Effector memory CD8-positive, alpha-beta T cell (primary cell): ENCODE measurements around the gene GRID1.

Source experiments
- ATAC-seq: fragments of 150-1000 bp; cut with Tn5 transposase; replicated peaks from 2 replicates; pipeline ENCODE4 v1.10.0; 2021; ENCODE audit warnings: mild to moderate bottlenecking, moderate library complexity
- DNase-seq, 3 experiments: peaks; one replicate each; pipeline ENCODE4 v3.0.0; 2021
- H3K27ac Mint-ChIP-seq, 2 donors: one replicate each; pipeline ENCODE4 v1.8.0; 2022; ENCODE audit warnings: mild to moderate bottlenecking in 2 of 2, mixed read lengths in 2 of 2, moderate library complexity in 2 of 2
- H3K27me3 Mint-ChIP-seq, 2 donors: one replicate each; pipeline ENCODE4 v1.8.0; 2022; ENCODE audit warnings: mixed read lengths in 2 of 2
- H3K36me3 Mint-ChIP-seq: one replicate; pipeline ENCODE4 v1.8.0; 2022; ENCODE audit warnings: mild to moderate bottlenecking, moderate library complexity, mixed read lengths; ENCODE audit not compliant: insufficient read depth
- H3K4me1 Mint-ChIP-seq, 2 donors: one replicate each; pipeline ENCODE4 v1.8.0; 2022; ENCODE audit warnings: low read depth in 2 of 2, mixed read lengths in 2 of 2
- H3K4me3 Mint-ChIP-seq, 2 donors: one replicate each; pipeline ENCODE4 v1.8.0; 2022; ENCODE audit warnings: mild to moderate bottlenecking in 2 of 2, mixed read lengths in 2 of 2, moderate library complexity in 2 of 2
- H3K9me3 Mint-ChIP-seq, 2 donors: one replicate each; pipeline ENCODE4 v1.8.0; 2022; ENCODE audit warnings: mixed read lengths in 2 of 2

GRID1 gene

GRCh38 chr10:85908462-85908861 is 458.1 kb downstream of the GRID1 start:
- H3K36me3 Mint-ChIP-seq: no peaks in the 10 kb centered on the region
- H3K9me3 Mint-ChIP-seq: no peaks in the 10 kb centered on the region
- no peaks in the 10 kb centered on the region for H3K4me1 Mint-ChIP-seq
- DNase-seq (no peak), ATAC-seq (no peak)
- no peak overlapping the region for H3K27ac Mint-ChIP-seq
- no peak overlapping the region for H3K4me3 Mint-ChIP-seq
- H3K27me3 Mint-ChIP-seq: peaks cover 0 to 5% of the 10 kb centered on the region in 2 donors

- no peak overlapping the region for H3K4me3 Mint-ChIP-seq
- H3K9me3 Mint-ChIP-seq: no peaks in the 10 kb centered on the region
- H3K36me3 Mint-ChIP-seq: no peaks in the 10 kb centered on the region
- no peaks in the 10 kb centered on the region for H3K27me3 Mint-ChIP-seq
- no peak overlapping the region for H3K27ac Mint-ChIP-seq
- H3K4me1 Mint-ChIP-seq: no peaks in the 10 kb centered on the region
- ATAC-seq: no peak
- no peak for DNase-seq
Measured at GRCh38 chr10:85902051-85902450, 464.5 kb downstream of the GRID1 start.

GRCh38 chr10:85901599-85901998 is 465.0 kb downstream of the GRID1 start:
- no peaks in the 10 kb centered on the region for H3K4me1 Mint-ChIP-seq
- H3K4me3 Mint-ChIP-seq: no peak overlapping the region
- H3K36me3 Mint-ChIP-seq: no peaks in the 10 kb centered on the region
- H3K27me3 Mint-ChIP-seq: no peaks in the 10 kb centered on the region
- no peak for ATAC-seq
- DNase-seq: no peak
- no peak overlapping the region for H3K27ac Mint-ChIP-seq
- no peaks in the 10 kb centered on the region for H3K9me3 Mint-ChIP-seq

- H3K36me3 Mint-ChIP-seq: no peaks in the 10 kb centered on the region
- no peak for DNase-seq
- H3K27ac Mint-ChIP-seq: no peak overlapping the region
- H3K9me3 Mint-ChIP-seq: no peaks in the 10 kb centered on the region
- ATAC-seq: no peak
- no peak overlapping the region for H3K4me3 Mint-ChIP-seq
- H3K4me1 Mint-ChIP-seq: no peaks in the 10 kb centered on the region
- no peaks in the 10 kb centered on the region for H3K27me3 Mint-ChIP-seq
Measured at GRCh38 chr10:85900487-85900886, 466.1 kb downstream of the GRID1 start.

GRCh38 chr10:85900061-85900460 is 466.5 kb downstream of the GRID1 start:
- H3K9me3 Mint-ChIP-seq: no peaks in the 10 kb centered on the region
- ATAC-seq: no peak
- H3K36me3 Mint-ChIP-seq: no peaks in the 10 kb centered on the region

GRCh38 chr10:85891472-85891871 is 475.1 kb downstream of the GRID1 start:
- no peak overlapping the region for H3K27ac Mint-ChIP-seq
- DNase-seq (no peak), ATAC-seq (no peak)
- H3K4me1 Mint-ChIP-seq: no peaks in the 10 kb centered on the region
- no peaks in the 10 kb centered on the region for H3K36me3 Mint-ChIP-seq
- H3K4me3 Mint-ChIP-seq: no peak overlapping the region
- H3K27me3 Mint-ChIP-seq: peaks cover 8 to 21% of the 10 kb centered on the region in 2 donors
- peaks cover 0 to 3% of the 10 kb centered on the region in 2 donors for H3K9me3 Mint-ChIP-seq

More at GRCh38 chr10:85900061-85900460, 466.5 kb downstream of the GRID1 start:
- Mint-ChIP-seq H3K27me3 (no peaks in the 10 kb centered on the region), H3K4me3 (no peak overlapping the region), H3K4me1 (no peaks in the 10 kb centered on the region), H3K27ac (no peak overlapping the region)
- no peak for DNase-seq

GRCh38 chr10:85888559-85888958 is 478.0 kb downstream of the GRID1 start:
- DNase-seq (no peak), ATAC-seq (no peak)
- Mint-ChIP-seq H3K4me3 (no peak overlapping the region), H3K27ac (no peak overlapping the region), H3K9me3 (peaks cover 0 to 3% of the 10 kb centered on the region in 2 donors), H3K27me3 (peaks cover 8 to 21% of the 10 kb centered on the region in 2 donors), H3K36me3 (no peaks in the 10 kb centered on the region), H3K4me1 (no peaks in the 10 kb centered on the region)

GRCh38 chr10:85888004-85888403 is 478.6 kb downstream of the GRID1 start:
- ATAC-seq (no peak), DNase-seq (no peak)
- Mint-ChIP-seq H3K9me3 (peaks cover 0 to 3% of the 10 kb centered on the region in 2 donors), H3K27me3 (peaks cover 8 to 21% of the 10 kb centered on the region in 2 donors), H3K4me1 (no peaks in the 10 kb centered on the region), H3K27ac (no peak overlapping the region), H3K4me3 (no peak overlapping the region), H3K36me3 (no peaks in the 10 kb centered on the region)

- ATAC-seq (no peak), DNase-seq (no peak)
- Mint-ChIP-seq H3K4me1 (no peaks in the 10 kb centered on the region), H3K9me3 (peaks cover 0 to under 1% of the 10 kb centered on the region in 2 donors), H3K27me3 (peaks cover 0 to 13% of the 10 kb centered on the region in 2 donors), H3K27ac (no peak overlapping the region), H3K36me3 (no peaks in the 10 kb centered on the region), H3K4me3 (no peak overlapping the region)
Measured at GRCh38 chr10:85874208-85874607, 492.4 kb downstream of the GRID1 start.

GRCh38 chr10:85873063-85873462 is 493.5 kb downstream of the GRID1 start:
- Mint-ChIP-seq H3K27ac (no peak overlapping the region), H3K27me3 (peaks cover 0 to 13% of the 10 kb centered on the region in 2 donors), H3K4me3 (no peak overlapping the region), H3K9me3 (no peaks in the 10 kb centered on the region), H3K36me3 (no peaks in the 10 kb centered on the region), H3K4me1 (no peaks in the 10 kb centered on the region)
- DNase-seq (no peak), ATAC-seq (no peak)

- ATAC-seq (no peak), DNase-seq (no peak)
- H3K27me3 Mint-ChIP-seq: peaks cover 3% of the 10 kb centered on the region in 2 donors
- no peaks in the 10 kb centered on the region for H3K36me3 Mint-ChIP-seq
- no peaks in the 10 kb centered on the region for H3K4me1 Mint-ChIP-seq
- H3K9me3 Mint-ChIP-seq: no peaks in the 10 kb centered on the region
- no peak overlapping the region for H3K4me3 Mint-ChIP-seq
- H3K27ac Mint-ChIP-seq: no peak overlapping the region
Measured at GRCh38 chr10:85868627-85869499, 497.7 kb downstream of the GRID1 start.

- Mint-ChIP-seq H3K36me3 (no peaks in the 10 kb centered on the region), H3K4me1 (no peaks in the 10 kb centered on the region), H3K27ac (no peak overlapping the region), H3K9me3 (no peaks in the 10 kb centered on the region), H3K4me3 (no peak overlapping the region), H3K27me3 (peaks cover 18 to 29% of the 10 kb centered on the region in 2 donors)
- ATAC-seq: no peak
- no peak for DNase-seq
Measured at GRCh38 chr10:85864868-85865526, 501.6 kb downstream of the GRID1 start.

- peaks cover 22 to 32% of the 10 kb centered on the region in 2 donors for H3K27me3 Mint-ChIP-seq
- H3K4me1 Mint-ChIP-seq: no peaks in the 10 kb centered on the region
- no peak for DNase-seq
- H3K36me3 Mint-ChIP-seq: no peaks in the 10 kb centered on the region
- H3K27ac Mint-ChIP-seq: no peak overlapping the region
- ATAC-seq: no peak
- no peak overlapping the region for H3K4me3 Mint-ChIP-seq
- peaks cover 0 to 2% of the 10 kb centered on the region in 2 donors for H3K9me3 Mint-ChIP-seq
Measured at GRCh38 chr10:85864173-85864549, 502.4 kb downstream of the GRID1 start.
